OCI-LY1 (cell line): Measurements from ENCODE around the gene WWOX.

Experiments used
- EZH2 ChIP-seq: fragments of 200-600 bp; sonication (generic), shearing (Covaris generic); IDR thresholded peaks from 2 replicates; pipeline ENCODE4 v1.8.0; 2017; ENCODE audit warnings: borderline replicate concordance, mixed run types, mild to moderate bottlenecking, antibody characterized with exemption, low read length, moderate library complexity, mixed read lengths
- TF ChIP-seq, protein P1 (sequence below): fragments of 200-600 bp; sonication (generic), shearing (Covaris generic); IDR thresholded peaks from 2 replicates; pipeline ENCODE4 v1.5.1; 2017; ENCODE audit warnings: mild to moderate bottlenecking, antibody characterized with exemption, low read length, moderate library complexity, mixed read lengths

GRCh38 chr16:78405040-78405439 lies 305.6 kb downstream of the WWOX start:
- TF ChIP-seq, protein P1, sequence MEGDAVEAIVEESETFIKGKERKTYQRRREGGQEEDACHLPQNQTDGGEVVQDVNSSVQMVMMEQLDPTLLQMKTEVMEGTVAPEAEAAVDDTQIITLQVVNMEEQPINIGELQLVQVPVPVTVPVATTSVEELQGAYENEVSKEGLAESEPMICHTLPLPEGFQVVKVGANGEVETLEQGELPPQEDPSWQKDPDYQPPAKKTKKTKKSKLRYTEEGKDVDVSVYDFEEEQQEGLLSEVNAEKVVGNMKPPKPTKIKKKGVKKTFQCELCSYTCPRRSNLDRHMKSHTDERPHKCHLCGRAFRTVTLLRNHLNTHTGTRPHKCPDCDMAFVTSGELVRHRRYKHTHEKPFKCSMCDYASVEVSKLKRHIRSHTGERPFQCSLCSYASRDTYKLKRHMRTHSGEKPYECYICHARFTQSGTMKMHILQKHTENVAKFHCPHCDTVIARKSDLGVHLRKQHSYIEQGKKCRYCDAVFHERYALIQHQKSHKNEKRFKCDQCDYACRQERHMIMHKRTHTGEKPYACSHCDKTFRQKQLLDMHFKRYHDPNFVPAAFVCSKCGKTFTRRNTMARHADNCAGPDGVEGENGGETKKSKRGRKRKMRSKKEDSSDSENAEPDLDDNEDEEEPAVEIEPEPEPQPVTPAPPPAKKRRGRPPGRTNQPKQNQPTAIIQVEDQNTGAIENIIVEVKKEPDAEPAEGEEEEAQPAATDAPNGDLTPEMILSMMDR = no peak
- TF ChIP-seq EZH2 = no peak
